ENCODE measurements around the gene FOXO6.

FOXO6 gene

GRCh38 chr1:41366455-41367287 is 5.4 kb downstream of the FOXO6 start:
- no peak for DNase-seq (ENCODE audit: low read depth in 2 of 2)

GRCh38 chr1:41367288-41367642 is 6.0 kb downstream of the FOXO6 start:
- DNase-seq (ENCODE audit: low read depth in 2 of 2), result no peak

GRCh38 chr1:41368366-41368765 is 7.1 kb downstream of the FOXO6 start:
- no peak for DNase-seq (ENCODE audit: low read depth in 2 of 2)

GRCh38 chr1:41368801-41369200 is 7.6 kb downstream of the FOXO6 start:
- DNase-seq (ENCODE audit: low read depth in 2 of 2), result no peak

GRCh38 chr1:41369531-41369930 is 8.3 kb downstream of the FOXO6 start:
- DNase-seq (ENCODE audit: low read depth in 2 of 2), result no peak

- DNase-seq (ENCODE audit: low read depth in 2 of 2), result no peak
Observed at GRCh38 chr1:41370225-41370624, 9.0 kb downstream of the FOXO6 start.

- DNase-seq (ENCODE audit: low read depth in 2 of 2), result no peak
Observed at GRCh38 chr1:41370756-41371420, 9.7 kb downstream of the FOXO6 start.

GRCh38 chr1:41371630-41372599 is 10.7 kb downstream of the FOXO6 start:
- no peak for DNase-seq (ENCODE audit: low read depth in 2 of 2)

GRCh38 chr1:41372600-41372993 is 11.4 kb downstream of the FOXO6 start:
- no peak for DNase-seq (ENCODE audit: low read depth in 2 of 2)

GRCh38 chr1:41373373-41373772 is 12.1 kb downstream of the FOXO6 start:
- no peak for DNase-seq (ENCODE audit: low read depth in 2 of 2)

GRCh38 chr1:41374711-41375110 is 13.5 kb downstream of the FOXO6 start:
- no peak for DNase-seq (ENCODE audit: low read depth in 2 of 2)

- no peak for DNase-seq (ENCODE audit: low read depth in 2 of 2)
Observed at GRCh38 chr1:41377397-41377796, 16.2 kb downstream of the FOXO6 start.

GRCh38 chr1:41378222-41378621 is 17.0 kb downstream of the FOXO6 start:
- DNase-seq (ENCODE audit: low read depth in 2 of 2), result no peak

- DNase-seq (ENCODE audit: low read depth in 2 of 2), result no peak
Observed at GRCh38 chr1:41378999-41379737, 17.9 kb downstream of the FOXO6 start.

GRCh38 chr1:41379738-41380130 is 18.5 kb downstream of the FOXO6 start:
- no peak for DNase-seq (ENCODE audit: low read depth in 2 of 2)

GRCh38 chr1:41380195-41380594 is 19.0 kb downstream of the FOXO6 start:
- no peak for DNase-seq (ENCODE audit: low read depth in 2 of 2)

GRCh38 chr1:41380979-41381691 is 19.9 kb downstream of the FOXO6 start:
- no peak for DNase-seq (ENCODE audit: low read depth in 2 of 2)

- DNase-seq (ENCODE audit: low read depth in 2 of 2), result no peak
Observed at GRCh38 chr1:41381692-41382479, 20.7 kb downstream of the FOXO6 start.

GRCh38 chr1:41382480-41383090 is 21.4 kb downstream of the FOXO6 start:
- no peak for DNase-seq (ENCODE audit: low read depth in 2 of 2)

Measured in activated CD4-positive, alpha-beta T cell treated with anti-CD3 and anti-CD28 coated beads for 24 hours (primary cell).